ENCODE results near the gene EBPL. TPM values are rescaled to one million over a fixed set of nuclear protein-coding genes. Genes with fewer than 3 reads are reported as not detected.

EBPL gene
- total RNA-seq, 4 donors from 2014 or later, result 66.6 to 89.4 (median 83.2) TPM

- Histone ChIP-seq H3K36me3 (peaks cover 0 to 32% (median 0%) of the 10 kb centered on the region in 3 donors), H3K9me3 (no peaks in the 10 kb centered on the region), H3K27ac (peak overlapping the region in 3 of 4 donors; percentile 19 to 88 (median 64))
Observed at GRCh38 chr13:49690133-49690994, 922 bp downstream of the EBPL start.

GRCh38 chr13:49683489-49683888 lies 7.8 kb downstream of the EBPL start:
- H3K4me3 ChIP-seq, result no peak overlapping the region
- peaks cover 0 to under 1% (median 0%) of the 10 kb centered on the region in 4 donors for H3K9me3 ChIP-seq
- H3K27me3 ChIP-seq, result no peaks in the 10 kb centered on the region
- H3K27ac ChIP-seq, result no peak overlapping the region
- no peak for TF ChIP-seq POLR2A (IDR thresholded peaks at IDR 0.05)
- TF ChIP-seq CTCF (IDR thresholded peaks at IDR 0.05), result no peak
- no peak for TF ChIP-seq EP300 (IDR thresholded peaks at IDR 0.05)
- no peaks in the 10 kb centered on the region for H3K4me1 ChIP-seq
- 83 to 89% methylated on average over 6 of the region's 6 CpGs for WGBS, 2 donors
- H3K36me3 ChIP-seq, result peaks cover 0 to 50% (median 0%) of the 10 kb centered on the region in 3 donors
- DNase-seq (ENCODE audit: low spot score in 2 of 2), result no peak

More at GRCh38 chr13:49690133-49690994, 922 bp downstream of the EBPL start:
- peak in 1 of 2 donors; percentile 21 for DNase-seq (ENCODE audit: low spot score in 2 of 2)
- Histone ChIP-seq H3K27me3 (no peaks in the 10 kb centered on the region), H3K4me3 (peak overlapping the region; percentile 52 to 84 (median 67)), H3K4me1 (peaks cover 0 to 13% (median 0%) of the 10 kb centered on the region in 4 donors)
- no peak for TF ChIP-seq POLR2A (IDR thresholded peaks at IDR 0.05)
- no peak for TF ChIP-seq EP300 (IDR thresholded peaks at IDR 0.05)
- WGBS, 2 donors, result 10 to 11% methylated on average over 15 to 17 of the region's 17 CpGs

- DNase-seq (ENCODE audit: low spot score in 2 of 2), result no peak
- Histone ChIP-seq H3K27ac (no peak overlapping the region), H3K9me3 (peaks cover 0 to 4% (median 0%) of the 10 kb centered on the region in 4 donors), H3K36me3 (peaks cover 0 to 47% (median 0%) of the 10 kb centered on the region in 3 donors), H3K4me1 (no peaks in the 10 kb centered on the region), H3K4me3 (no peak overlapping the region), H3K27me3 (no peaks in the 10 kb centered on the region)
- TF ChIP-seq POLR2A (IDR thresholded peaks at IDR 0.05), result no peak
- TF ChIP-seq EP300 (IDR thresholded peaks at IDR 0.05), result no peak
- no peak for TF ChIP-seq CTCF (IDR thresholded peaks at IDR 0.05)
- 67 to 72% methylated on average over 4 of the region's 4 CpGs for WGBS, 2 donors
Observed at GRCh38 chr13:49681842-49682435, 9.3 kb downstream of the EBPL start.

- DNase-seq (ENCODE audit: low spot score in 2 of 2), result peak in 1 of 2 donors; percentile 8
- no peaks in the 10 kb centered on the region for H3K4me1 ChIP-seq
- TF ChIP-seq CTCF (IDR thresholded peaks at IDR 0.05) (no peak), POLR2A (IDR thresholded peaks at IDR 0.05) (no peak), EP300 (IDR thresholded peaks at IDR 0.05) (no peak)
Observed at GRCh38 chr13:49679246-49679645, 12.0 kb downstream of the EBPL start.

GRCh38 chr13:49678191-49678914 lies 12.9 kb downstream of the EBPL start:
- peaks cover 0 to 28% (median 0%) of the 10 kb centered on the region in 3 donors for H3K36me3 ChIP-seq
- no peaks in the 10 kb centered on the region for H3K27me3 ChIP-seq
- H3K9me3 ChIP-seq, result peaks cover 0 to 9% (median 0%) of the 10 kb centered on the region in 4 donors
- no peak overlapping the region for H3K27ac ChIP-seq
- H3K4me1 ChIP-seq, result no peaks in the 10 kb centered on the region
- DNase-seq (ENCODE audit: low spot score in 2 of 2), result no peak
- no peak for TF ChIP-seq CTCF (IDR thresholded peaks at IDR 0.05)
- TF ChIP-seq EP300 (IDR thresholded peaks at IDR 0.05), result no peak
- TF ChIP-seq POLR2A (IDR thresholded peaks at IDR 0.05), result no peak
- H3K4me3 ChIP-seq, result no peak overlapping the region
- WGBS, 2 donors, result 95 to 97% methylated on average over 31 to 48 of the region's 48 CpGs

More at GRCh38 chr13:49679246-49679645, 12.0 kb downstream of the EBPL start:
- H3K36me3 ChIP-seq, result peaks cover 0 to 28% (median 0%) of the 10 kb centered on the region in 3 donors
- H3K4me3 ChIP-seq, result no peak overlapping the region
- H3K27me3 ChIP-seq, result no peaks in the 10 kb centered on the region
- H3K9me3 ChIP-seq, result peaks cover 0 to 9% (median 0%) of the 10 kb centered on the region in 4 donors
- 46 to 52% methylated on average over 3 of the region's 3 CpGs for WGBS, 2 donors
- no peak overlapping the region for H3K27ac ChIP-seq
